ENCODE data around the gene MYCBP.
"Not testable (repeated sequence)": the region's sequence is repeated elsewhere in the genome, so short reads cannot be mapped to it uniquely, and the experiment has no call there.

Gene MYCBP

GRCh38 chr1:38917337-38917736, 44.2 kb upstream of the MYCBP start (continued):
- TF ChIP-seq CSRNP3 (CRISPR knock-in tag; IDR thresholded peaks at IDR 0.05), result no peak
- no peak for TF ChIP-seq ZC3H10 (CRISPR knock-in tag; IDR thresholded peaks at IDR 0.05)
- TF ChIP-seq RARB (CRISPR knock-in tag; IDR thresholded peaks at IDR 0.05), result no peak

DNA sequence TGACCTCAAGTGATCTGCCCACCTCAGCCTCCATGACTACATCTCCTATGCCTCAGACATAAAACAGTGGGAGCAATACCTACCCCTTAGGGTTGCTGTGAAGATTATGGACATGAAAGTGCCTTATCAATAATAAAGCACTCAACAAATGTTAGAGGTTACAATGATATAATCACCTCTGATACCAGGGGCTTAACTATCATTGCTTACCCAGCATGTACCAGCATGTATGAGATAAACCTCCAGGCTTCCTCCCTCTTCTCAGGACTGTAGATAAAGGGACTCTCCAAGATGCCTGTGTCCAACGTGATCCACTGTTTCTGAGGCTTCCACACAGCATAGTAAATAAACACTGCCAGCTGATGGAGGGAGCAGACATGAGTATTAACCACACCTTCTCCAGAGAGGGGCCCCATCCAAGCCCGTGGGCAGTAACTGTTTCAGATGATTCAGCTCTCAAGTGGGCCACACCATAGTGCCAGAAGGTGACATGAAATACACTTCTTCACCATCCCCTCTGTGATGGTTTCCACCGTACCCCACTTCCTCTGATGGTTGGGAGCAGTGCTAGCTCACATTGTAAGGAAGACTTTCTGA, 42.3 kb upstream of the MYCBP start:
- no peak for TF ChIP-seq ZFP30 (CRISPR knock-in tag; IDR thresholded peaks at IDR 0.05)
- no peak for TF ChIP-seq ZC3H10 (CRISPR knock-in tag; IDR thresholded peaks at IDR 0.05)
- TF ChIP-seq ISL1 (CRISPR knock-in tag; IDR thresholded peaks at IDR 0.05), result no peak
- TF ChIP-seq GLIS3 (CRISPR knock-in tag; IDR thresholded peaks at IDR 0.05), result no peak
- no peak for TF ChIP-seq ESRRG (CRISPR knock-in tag; IDR thresholded peaks at IDR 0.05)
- TF ChIP-seq PPARA (CRISPR knock-in tag; IDR thresholded peaks at IDR 0.05; ENCODE audit: borderline replicate concordance), result no peak
- TF ChIP-seq ZNF565 (CRISPR knock-in tag; conservative IDR thresholded peaks at IDR 0.05; ENCODE audit: low read depth), result no peak
- TF ChIP-seq, protein P1, sequence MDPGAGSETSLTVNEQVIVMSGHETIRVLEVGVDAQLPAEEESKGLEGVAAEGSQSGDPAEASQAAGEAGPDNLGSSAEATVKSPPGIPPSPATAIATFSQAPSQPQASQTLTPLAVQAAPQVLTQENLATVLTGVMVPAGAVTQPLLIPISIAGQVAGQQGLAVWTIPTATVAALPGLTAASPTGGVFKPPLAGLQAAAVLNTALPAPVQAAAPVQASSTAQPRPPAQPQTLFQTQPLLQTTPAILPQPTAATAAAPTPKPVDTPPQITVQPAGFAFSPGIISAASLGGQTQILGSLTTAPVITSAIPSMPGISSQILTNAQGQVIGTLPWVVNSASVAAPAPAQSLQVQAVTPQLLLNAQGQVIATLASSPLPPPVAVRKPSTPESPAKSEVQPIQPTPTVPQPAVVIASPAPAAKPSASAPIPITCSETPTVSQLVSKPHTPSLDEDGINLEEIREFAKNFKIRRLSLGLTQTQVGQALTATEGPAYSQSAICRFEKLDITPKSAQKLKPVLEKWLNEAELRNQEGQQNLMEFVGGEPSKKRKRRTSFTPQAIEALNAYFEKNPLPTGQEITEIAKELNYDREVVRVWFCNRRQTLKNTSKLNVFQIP (CRISPR knock-in tag; IDR thresholded peaks at IDR 0.05; ENCODE audit: borderline replicate concordance, low read depth), result no peak
- no peak for TF ChIP-seq BACH2 (CRISPR knock-in tag; IDR thresholded peaks at IDR 0.05; ENCODE audit: borderline replicate concordance)
- TF ChIP-seq ZNF70 (CRISPR knock-in tag; IDR thresholded peaks at IDR 0.05), result no peak
- ATAC-seq, result no peak

- ATAC-seq, result not testable (repeated sequence)
Measured at GRCh38 chr1:38914908-38915307, 41.8 kb upstream of the MYCBP start.

DNA sequence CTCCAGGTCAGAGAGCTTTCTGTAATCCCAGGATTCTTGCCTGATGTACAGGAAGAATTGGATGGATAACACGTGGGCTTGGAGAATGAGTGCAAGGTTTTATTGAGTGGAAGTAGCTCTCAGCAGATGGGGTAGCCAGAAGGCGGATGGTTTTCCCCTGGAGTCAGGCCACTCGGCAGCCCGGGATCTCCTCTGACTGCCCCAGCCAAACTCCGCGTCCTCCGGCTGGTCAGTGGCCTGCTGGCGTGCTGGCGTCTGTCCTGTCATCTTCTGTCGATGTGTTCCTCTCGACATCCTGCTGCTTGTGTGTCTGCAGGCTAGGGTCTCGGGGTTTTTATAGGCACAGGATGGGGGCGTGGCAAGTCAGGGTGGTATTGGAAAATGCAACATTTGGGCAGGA, 35.7 kb upstream of the MYCBP start:
- no peak for ATAC-seq
- TF ChIP-seq TOX (CRISPR knock-in tag; IDR thresholded peaks at IDR 0.05; ENCODE audit: borderline replicate concordance) (no peak), GLIS3 (CRISPR knock-in tag; IDR thresholded peaks at IDR 0.05) (no peak), CSDC2 (CRISPR knock-in tag; IDR thresholded peaks at IDR 0.05) (no peak), TCF4 (CRISPR knock-in tag; IDR thresholded peaks at IDR 0.05; ENCODE audit: borderline replicate concordance) (no peak), ARNTL (CRISPR knock-in tag; IDR thresholded peaks at IDR 0.05; ENCODE audit: borderline replicate concordance, low read depth) (no peak), SNAI2 (CRISPR knock-in tag; IDR thresholded peaks at IDR 0.05) (no peak), ZC3H10 (CRISPR knock-in tag; IDR thresholded peaks at IDR 0.05) (no peak), PPARA (CRISPR knock-in tag; IDR thresholded peaks at IDR 0.05; ENCODE audit: borderline replicate concordance) (no peak), ZNF8 (CRISPR knock-in tag; IDR thresholded peaks at IDR 0.05) (no peak), ZFP30 (CRISPR knock-in tag; IDR thresholded peaks at IDR 0.05) (no peak)
- TF ChIP-seq, protein P2, sequence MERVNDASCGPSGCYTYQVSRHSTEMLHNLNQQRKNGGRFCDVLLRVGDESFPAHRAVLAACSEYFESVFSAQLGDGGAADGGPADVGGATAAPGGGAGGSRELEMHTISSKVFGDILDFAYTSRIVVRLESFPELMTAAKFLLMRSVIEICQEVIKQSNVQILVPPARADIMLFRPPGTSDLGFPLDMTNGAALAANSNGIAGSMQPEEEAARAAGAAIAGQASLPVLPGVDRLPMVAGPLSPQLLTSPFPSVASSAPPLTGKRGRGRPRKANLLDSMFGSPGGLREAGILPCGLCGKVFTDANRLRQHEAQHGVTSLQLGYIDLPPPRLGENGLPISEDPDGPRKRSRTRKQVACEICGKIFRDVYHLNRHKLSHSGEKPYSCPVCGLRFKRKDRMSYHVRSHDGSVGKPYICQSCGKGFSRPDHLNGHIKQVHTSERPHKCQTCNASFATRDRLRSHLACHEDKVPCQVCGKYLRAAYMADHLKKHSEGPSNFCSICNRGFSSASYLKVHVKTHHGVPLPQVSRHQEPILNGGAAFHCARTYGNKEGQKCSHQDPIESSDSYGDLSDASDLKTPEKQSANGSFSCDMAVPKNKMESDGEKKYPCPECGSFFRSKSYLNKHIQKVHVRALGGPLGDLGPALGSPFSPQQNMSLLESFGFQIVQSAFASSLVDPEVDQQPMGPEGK (CRISPR knock-in tag; IDR thresholded peaks at IDR 0.05; ENCODE audit: borderline replicate concordance), result no peak

- no peak for ATAC-seq
- TF ChIP-seq ARNTL (CRISPR knock-in tag; IDR thresholded peaks at IDR 0.05; ENCODE audit: borderline replicate concordance, low read depth) (no peak), OSR1 (CRISPR knock-in tag; IDR thresholded peaks at IDR 0.05) (no peak), SNAI2 (CRISPR knock-in tag; IDR thresholded peaks at IDR 0.05) (no peak), RARB (CRISPR knock-in tag; IDR thresholded peaks at IDR 0.05) (no peak)
- TF ChIP-seq, protein P2 (CRISPR knock-in tag; IDR thresholded peaks at IDR 0.05; ENCODE audit: borderline replicate concordance), result no peak
- TF ChIP-seq, protein P1 (CRISPR knock-in tag; IDR thresholded peaks at IDR 0.05; ENCODE audit: borderline replicate concordance, low read depth), result no peak
Measured at GRCh38 chr1:38905985-38906384, 32.8 kb upstream of the MYCBP start.
